ENCODE data around the gene PZP. TPM values are rescaled to one million over a fixed set of nuclear protein-coding genes. Genes with fewer than 3 reads are reported as not detected.
"Not testable (repeated sequence)": the region's sequence is repeated elsewhere in the genome, so short reads cannot be mapped to it uniquely, and the experiment has no call there.

Gene PZP
- total RNA-seq, 1 donor from 2014 or later = not detected

GRCh38 chr12:9184276-9184675 is 23.9 kb downstream of the PZP start:
- DNase-seq (ENCODE audit: low spot score in 2 of 2) = no peak
- TF ChIP-seq CTCF (IDR thresholded peaks at IDR 0.05) = no peak
- Histone ChIP-seq H3K4me3 (no peak overlapping the region), H3K27ac (no peak overlapping the region), H3K9me3 (no peaks in the 10 kb centered on the region), H3K27me3 (no peaks in the 10 kb centered on the region), H3K4me1 (no peaks in the 10 kb centered on the region), H3K36me3 (no peaks in the 10 kb centered on the region)
- intact Hi-C loops (cut with DNase I) = no loop called here

- intact Hi-C loops (cut with DNase I) = no loop called here
Observed at GRCh38 chr12:9180810-9181209, 27.4 kb downstream of the PZP start.

GRCh38 chr12:9179781-9180180 is 28.4 kb downstream of the PZP start:
- intact Hi-C loops (cut with DNase I) = no loop called here

More at GRCh38 chr12:9180810-9181209, 27.4 kb downstream of the PZP start:
- no peak overlapping the region for H3K27ac ChIP-seq
- DNase-seq (ENCODE audit: low spot score in 2 of 2) = no peak
- no peak for TF ChIP-seq CTCF (IDR thresholded peaks at IDR 0.05)
- no peaks in the 10 kb centered on the region for H3K9me3 ChIP-seq
- H3K27me3 ChIP-seq = no peaks in the 10 kb centered on the region
- H3K4me3 ChIP-seq = no peak overlapping the region
- no peaks in the 10 kb centered on the region for H3K4me1 ChIP-seq
- no peaks in the 10 kb centered on the region for H3K36me3 ChIP-seq

GRCh38 chr12:9169979-9170634 is 38.1 kb downstream of the PZP start:
- Histone ChIP-seq H3K4me1 (no peaks in the 10 kb centered on the region), H3K27me3 (no peaks in the 10 kb centered on the region), H3K9me3 (no peaks in the 10 kb centered on the region), H3K4me3 (no peak overlapping the region), H3K36me3 (no peaks in the 10 kb centered on the region), H3K27ac (no peak overlapping the region)
- intact Hi-C loops (cut with DNase I) = no loop called here
- no peak for TF ChIP-seq CTCF (IDR thresholded peaks at IDR 0.05)
- DNase-seq (ENCODE audit: low spot score in 2 of 2) = no peak

More at GRCh38 chr12:9179781-9180180, 28.4 kb downstream of the PZP start:
- H3K27me3 ChIP-seq = no peaks in the 10 kb centered on the region
- H3K27ac ChIP-seq = no peak overlapping the region
- no peak for DNase-seq (ENCODE audit: low spot score in 2 of 2)
- H3K4me1 ChIP-seq = no peaks in the 10 kb centered on the region
- no peak overlapping the region for H3K4me3 ChIP-seq
- H3K9me3 ChIP-seq = no peaks in the 10 kb centered on the region
- no peaks in the 10 kb centered on the region for H3K36me3 ChIP-seq
- TF ChIP-seq CTCF (IDR thresholded peaks at IDR 0.05) = no peak

GRCh38 chr12:9167345-9167744 is 40.9 kb downstream of the PZP start:
- H3K4me1 ChIP-seq; DNase-seq (ENCODE audit: low spot score in 2 of 2); H3K36me3 ChIP-seq; H3K9me3 ChIP-seq; H3K27me3 ChIP-seq; intact Hi-C loops (cut with DNase I); H3K4me3 ChIP-seq; H3K27ac ChIP-seq: not testable (repeated sequence)

- TF ChIP-seq CTCF (IDR thresholded peaks at IDR 0.05) = no peak
- no peak overlapping the region for H3K4me3 ChIP-seq
- DNase-seq (ENCODE audit: low spot score in 2 of 2) = no peak
- no peaks in the 10 kb centered on the region for H3K27me3 ChIP-seq
- no peak overlapping the region for H3K27ac ChIP-seq
- no peaks in the 10 kb centered on the region for H3K4me1 ChIP-seq
- no peaks in the 10 kb centered on the region for H3K36me3 ChIP-seq
- intact Hi-C loops (cut with DNase I) = no loop called here
- no peaks in the 10 kb centered on the region for H3K9me3 ChIP-seq
Observed at GRCh38 chr12:9163392-9163791, 44.8 kb downstream of the PZP start.

Measured in ascending aorta (tissue), 2 donors.